ENCODE data around the gene CPLANE1.
A peak's percentile ranks its signal among the peaks of the same experiment; 100 is the strongest.
"Not testable (repeated sequence)": the region's sequence is repeated elsewhere in the genome, so short reads cannot be mapped to it uniquely, and the experiment has no call there.

CPLANE1 gene

DNA sequence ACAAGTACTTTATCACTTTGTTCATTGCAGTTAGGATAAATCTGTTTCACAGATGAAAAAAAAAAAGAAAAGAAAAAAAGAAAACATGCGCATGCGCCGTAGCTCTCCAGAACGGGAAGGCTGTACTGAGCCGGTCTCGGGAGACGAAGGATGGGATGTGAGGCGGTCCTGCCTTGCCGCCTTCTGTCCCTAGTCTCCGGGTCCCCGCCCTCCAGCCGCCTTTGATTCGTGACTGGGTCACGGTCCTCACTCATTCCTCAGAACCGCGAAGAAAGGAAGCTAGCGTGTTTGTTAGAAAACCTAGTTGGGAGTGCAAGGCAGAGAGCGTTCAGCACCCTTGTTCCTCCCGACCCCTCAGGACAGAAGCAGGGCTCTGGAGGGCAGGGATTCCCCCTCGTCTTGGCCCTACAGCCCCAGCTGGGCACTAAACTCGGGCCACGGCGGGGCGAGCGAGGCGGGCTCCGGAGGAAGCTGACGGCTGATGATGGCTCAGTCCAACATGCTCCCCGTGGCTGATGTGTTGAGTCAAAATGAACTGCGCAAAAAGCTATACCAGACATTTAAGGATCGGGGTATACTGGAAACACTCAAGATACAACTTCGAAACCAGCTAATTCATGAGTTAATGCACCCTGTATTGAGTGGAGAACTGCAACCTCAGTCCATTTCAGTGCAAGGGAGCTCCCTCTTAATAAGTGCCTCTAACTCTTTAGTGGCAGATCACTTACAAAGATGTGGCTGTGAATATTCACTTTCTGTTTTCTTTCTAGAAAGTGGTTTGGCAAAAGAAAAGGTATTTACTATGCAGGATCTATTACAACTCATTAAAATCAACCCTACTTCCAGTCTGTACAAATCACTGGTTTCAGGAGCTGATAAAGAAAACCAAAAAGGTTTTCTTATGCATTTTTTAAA is 40.0 kb downstream of the CPLANE1 start:
- DNase-seq = peak in 3 of 4 experiments; percentile 32 to 52 (median 45)

DNA sequence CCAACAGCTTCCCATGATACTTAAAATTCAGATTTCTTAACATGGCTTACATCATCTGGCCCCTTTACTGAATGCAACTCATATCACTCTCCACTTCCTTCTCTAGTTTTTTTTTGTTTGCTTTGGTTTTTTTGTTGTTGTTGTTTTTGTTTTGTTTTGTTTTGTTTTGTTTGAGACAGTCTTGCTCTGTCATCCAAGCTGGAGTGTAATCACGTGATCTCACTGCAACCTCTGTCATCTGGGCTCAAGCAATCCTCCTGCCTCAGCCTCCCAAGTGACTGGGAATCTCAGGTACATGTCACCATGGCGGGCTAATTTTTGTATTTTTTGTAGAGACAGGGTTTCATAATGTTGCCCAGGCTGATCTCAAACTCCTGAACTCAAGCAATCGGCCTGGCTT is 41.4 kb downstream of the CPLANE1 start:
- peak in 2 of 4 experiments; percentile 8 to 26 for DNase-seq

DNA sequence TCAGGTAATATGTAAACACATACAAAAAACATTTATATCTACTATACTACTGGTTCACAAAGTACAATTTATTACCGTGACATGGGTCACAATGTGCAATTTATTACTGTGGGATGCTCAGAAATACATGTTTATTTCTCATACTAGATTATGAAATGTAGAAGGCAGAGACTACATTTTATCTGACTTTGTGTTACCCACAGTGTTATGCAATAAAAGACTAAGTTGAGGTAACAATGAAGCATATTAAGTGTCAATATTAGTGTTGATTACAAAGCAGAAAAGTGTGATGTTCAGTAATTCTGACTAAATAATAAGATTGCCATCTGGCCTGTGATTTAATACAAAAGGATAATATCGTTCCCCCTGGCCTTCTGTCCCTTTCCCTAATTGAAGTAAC is 42.4 kb downstream of the CPLANE1 start:
- peak in 2 of 4 experiments; percentile 15 to 26 for DNase-seq

DNA sequence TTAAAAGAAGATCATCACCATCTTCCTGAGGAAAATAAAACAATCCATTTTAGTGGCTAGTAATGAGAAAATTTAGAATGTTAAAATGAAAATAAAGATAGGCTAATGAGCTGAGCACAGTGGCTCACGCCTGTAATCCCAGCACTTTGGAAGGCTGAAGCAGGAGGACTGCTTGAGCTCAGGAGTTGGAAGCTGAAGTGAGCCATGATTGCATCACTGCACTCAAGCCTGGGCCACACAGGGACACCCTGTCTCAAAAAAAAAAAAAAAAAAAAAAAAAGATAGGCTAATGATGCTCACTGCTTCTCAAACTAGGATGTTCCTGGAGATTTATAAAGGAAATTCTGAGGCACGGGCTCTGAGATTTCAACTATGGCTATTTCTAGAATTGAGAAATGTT is 50.3 kb downstream of the CPLANE1 start:
- no peak for DNase-seq

DNA sequence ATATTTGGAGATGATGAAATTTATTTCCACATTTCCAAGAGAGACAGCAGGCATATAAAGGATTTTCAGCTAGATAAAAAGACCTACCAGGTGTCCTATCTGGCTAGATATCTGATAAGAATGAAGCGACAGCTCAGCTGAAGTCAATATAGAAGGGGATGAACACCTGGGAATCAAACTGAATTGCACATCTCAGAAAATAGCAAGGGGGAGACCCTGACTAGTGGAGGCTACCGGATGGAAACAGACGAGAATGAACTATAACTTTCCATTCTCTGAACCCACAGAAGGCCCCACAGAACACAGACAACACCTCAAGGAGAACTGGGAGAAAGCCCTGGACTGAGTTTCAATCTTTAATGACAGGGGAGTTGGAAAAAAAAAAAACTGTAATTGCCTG is 51.1 kb downstream of the CPLANE1 start:
- no peak for DNase-seq

DNA sequence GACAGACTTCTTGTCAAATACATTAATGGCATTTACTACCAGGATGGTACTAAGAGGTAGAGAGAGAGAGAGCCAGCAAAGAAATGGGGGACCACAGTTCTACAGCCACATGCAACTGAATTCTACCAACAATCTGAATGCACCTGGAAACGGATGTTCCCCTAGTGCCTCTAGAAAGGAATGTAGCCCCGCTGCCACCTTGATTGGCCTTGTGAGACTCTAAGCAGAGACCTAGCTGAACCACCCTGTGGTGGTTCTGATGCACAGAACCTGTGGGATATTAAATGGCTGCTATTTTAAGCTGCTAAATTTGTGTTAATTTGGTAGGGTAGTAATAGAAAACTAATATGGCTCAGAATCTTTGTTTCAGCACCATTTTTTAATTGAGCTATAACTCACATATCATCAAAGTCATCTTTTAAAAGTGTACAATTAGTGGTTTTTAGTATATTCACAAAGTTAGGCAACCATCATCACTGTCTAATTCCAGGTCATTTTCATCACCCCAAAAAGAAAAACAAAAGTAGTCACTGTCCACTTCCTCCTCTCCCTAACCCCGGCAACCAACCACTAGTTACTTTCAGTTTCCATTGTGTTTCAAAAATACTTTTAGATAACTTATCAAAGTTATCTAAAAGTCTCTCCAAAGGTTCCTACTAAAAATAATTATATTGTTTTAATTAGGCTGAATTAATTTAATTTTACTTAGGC is 51.7 kb downstream of the CPLANE1 start:
- peak; percentile 14 to 58 (median 30) for DNase-seq

DNA sequence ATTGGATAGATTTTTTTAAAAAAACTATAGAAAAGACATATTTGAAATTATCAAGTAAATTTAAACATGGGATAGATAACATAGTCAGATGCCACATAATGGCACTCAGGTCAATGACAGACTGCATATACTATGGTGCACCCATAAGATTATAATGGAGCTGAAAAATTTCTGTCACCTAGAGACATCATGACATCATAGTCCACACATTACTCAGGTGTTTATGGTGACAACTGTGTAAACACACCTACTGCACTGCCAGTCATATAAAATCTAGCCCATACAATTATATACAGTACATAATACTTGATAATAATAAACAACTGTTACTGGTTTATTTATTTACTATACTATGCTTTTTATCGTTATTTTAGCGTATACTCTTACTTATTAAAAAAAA is 58.6 kb downstream of the CPLANE1 start:
- DNase-seq = no peak

DNA sequence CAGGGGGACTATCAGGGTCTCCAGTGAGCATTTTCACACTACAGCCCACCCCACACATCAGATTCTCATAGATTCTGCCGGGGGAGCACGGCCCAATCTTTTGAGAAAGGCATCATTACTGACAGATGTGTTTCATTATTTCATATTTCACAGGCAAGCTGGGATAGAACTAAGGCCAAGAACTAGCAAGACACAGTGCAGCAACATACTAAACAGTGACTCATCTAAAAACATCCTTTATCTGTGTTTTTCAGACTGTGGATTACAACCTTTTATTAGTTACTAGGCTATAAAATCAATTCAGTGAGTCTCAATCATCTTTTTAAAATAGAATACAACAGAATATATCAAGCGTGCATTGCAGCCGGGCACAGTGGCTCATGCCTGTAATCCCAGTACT is 59.8 kb downstream of the CPLANE1 start:
- DNase-seq = no peak

DNA sequence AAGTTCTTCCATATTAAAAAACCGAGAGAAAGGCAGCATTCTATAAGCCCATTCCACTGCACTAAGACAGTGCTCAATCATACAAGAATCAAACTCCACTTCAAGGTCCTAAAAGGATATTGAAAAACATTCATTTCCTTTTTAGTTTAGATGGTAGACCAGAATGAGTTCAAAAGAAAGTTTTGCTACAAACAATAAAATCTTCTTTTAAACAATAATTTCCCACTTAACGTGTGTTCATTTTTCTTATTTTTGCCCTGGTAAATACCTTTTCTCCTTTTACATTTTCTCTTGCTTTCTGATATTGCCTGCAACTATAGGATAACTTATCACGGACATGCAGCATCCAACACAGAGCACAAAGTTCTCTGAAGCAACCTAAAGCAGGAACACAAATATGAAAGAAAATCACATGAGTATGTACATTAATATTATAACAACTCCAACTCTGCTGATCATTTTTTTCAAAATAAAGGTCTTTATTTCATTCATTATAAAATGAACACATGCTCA is 61.7 kb downstream of the CPLANE1 start:
- no peak for DNase-seq

DNA sequence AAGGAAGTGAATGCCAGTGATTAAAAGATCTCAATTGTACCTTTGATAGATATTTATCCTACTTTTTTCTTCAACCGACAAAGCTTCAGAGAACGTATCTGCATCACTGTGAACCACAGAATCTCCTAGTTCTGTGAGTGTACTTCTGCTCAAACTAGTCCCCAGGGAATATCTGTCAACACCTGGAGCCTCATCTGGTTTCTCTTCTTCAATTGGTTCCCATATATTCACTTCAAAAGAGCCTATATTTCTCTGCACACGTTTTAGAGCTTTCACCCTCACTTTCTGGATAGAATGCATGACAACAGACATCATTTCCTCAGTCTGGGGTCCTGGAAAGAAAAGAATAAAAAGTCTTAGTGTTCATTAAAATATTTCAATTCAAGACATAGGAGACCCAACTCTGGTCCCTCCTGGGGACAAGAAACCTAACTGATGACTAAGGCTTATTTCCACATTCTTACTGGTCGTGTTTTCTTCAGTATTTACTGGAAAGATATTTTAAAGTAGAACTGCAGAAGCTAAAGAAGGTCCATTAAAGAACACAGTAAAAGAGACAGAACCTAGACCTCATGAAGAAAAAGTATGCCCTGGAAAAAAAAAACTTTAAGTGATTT is 64.3 kb downstream of the CPLANE1 start:
- no peak for DNase-seq

DNA sequence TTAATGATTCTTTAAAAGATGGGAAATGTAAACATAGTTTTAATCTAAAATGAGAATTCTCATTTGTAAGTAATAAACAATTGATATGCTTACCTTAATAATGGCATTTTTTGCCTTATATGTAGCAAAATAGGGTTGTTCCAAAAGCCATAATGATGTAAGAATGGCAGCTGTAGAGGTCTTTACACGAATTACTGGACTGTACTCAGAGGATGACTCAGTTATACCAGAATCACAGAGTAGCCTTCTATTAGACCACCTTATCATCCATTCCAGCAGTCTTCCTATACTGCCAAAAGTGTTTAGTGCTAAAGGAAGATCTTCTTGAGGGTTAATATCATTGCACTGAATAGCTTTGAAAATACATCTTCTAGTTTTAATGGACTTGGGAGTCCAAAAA is 66.5 kb downstream of the CPLANE1 start:
- DNase-seq = no peak

DNA sequence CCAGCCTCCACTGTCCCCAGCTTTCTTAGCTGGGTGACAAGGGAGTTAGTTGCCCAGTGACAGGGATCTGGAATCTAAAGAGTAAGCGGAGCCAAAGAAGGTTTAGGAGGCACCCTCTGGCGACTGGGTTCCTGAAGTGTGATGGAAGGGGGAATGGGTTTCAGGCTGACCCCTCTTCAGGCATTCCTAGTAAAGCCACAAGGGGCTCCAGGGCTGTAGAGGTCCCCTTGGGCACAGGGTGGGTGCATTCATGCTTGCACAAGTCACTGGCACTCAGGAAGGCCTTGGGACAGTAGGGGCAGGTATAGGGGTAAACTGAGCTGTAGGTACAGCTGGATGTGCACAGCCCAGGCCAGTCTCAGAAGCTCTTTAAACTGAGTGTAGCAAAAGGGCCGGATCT is 74.2 kb downstream of the CPLANE1 start:
- DNase-seq = no peak

DNA sequence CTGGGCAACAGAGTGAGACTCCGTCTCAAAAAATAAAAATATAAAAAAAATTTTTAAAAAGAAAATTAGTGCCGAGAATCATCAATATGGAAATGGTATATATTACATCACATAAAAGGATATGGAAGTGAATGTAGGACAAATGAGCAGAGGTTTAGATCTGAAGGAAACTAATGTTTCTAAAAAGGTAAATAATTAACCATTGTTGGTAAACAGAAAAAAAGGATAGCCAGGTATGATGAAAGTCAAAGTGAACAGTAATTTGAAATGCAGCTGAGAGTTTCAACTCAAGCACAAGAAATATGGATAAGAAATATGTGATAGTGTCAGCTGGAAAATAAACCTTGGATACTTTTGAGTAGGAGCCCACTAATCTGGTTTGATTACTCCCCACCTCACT is 76.2 kb downstream of the CPLANE1 start:
- DNase-seq = no peak

DNA sequence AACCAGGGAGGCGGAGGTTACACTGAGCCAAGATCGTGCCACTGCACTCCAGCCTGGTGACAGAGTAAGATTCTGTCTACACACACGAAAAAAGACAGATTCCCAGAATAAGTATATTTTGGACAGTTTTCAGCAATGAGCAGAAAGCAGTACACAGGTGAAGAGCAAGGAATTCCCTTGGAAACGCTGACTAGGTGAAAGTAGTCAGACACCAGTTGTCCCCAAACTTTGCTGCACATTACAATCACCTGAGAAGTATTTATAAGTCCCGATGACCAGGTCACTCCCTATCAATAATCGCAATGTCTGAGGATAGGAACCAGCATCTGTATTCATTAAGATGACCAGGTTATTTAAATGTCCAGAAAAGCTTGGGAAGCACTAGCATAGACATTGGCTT is 78.3 kb downstream of the CPLANE1 start:
- DNase-seq = no peak

DNA sequence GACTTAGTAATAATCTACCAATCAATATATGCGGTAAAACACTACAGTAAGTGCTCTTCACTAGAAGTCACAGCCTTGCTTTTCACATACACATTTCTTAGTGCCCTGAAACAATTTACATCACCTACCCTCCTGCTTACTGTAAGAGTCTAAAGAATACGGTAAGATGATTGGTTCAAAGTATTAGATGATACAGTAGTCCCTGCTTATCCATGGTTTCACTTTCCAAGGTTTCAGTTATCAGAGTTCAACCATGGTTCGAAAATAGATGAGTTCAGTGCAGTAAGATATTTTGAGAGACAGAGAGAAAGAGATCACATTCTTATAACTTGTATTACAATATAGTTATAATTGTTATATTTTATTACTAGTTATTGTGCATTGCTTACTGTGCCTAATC is 83.0 kb downstream of the CPLANE1 start:
- DNase-seq = no peak

DNA sequence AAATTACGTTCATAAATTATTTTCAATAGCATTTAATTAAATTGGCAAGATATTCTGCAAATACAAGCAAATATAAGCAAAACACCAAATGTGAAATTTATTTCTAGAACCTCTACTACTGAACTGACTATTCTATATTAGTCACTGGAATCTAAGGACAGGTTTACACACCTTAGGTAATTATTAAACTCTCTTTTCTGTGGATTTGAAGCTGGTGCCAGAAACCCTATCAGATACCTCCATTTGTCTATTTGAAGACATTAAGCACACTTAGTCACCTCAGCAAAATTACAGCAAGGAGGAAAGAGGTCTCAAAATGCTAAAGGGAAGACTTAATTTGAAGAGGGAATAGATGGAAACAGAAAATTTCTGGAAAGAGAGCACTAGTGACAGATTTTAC is 83.4 kb downstream of the CPLANE1 start:
- no peak for DNase-seq

DNA sequence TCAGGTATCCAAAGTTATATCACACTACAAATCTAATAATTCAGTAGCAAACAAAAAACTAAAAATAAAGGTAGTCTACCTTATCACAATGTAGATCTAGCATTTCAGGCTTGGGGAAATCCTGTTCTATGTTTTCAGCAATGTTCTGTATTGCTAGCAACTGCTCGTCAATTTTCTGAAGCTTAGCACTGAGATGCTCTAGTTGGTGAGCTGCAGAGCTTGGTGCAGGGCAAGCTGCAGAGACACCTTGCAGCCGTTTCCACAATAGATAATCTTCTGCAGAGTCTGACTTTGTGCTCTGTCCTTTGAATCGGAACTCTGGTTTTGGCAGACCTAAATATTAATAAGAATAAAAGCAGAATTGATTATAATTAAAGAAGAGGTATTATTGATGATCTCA is 95.5 kb downstream of the CPLANE1 start:
- DNase-seq = no peak

DNA sequence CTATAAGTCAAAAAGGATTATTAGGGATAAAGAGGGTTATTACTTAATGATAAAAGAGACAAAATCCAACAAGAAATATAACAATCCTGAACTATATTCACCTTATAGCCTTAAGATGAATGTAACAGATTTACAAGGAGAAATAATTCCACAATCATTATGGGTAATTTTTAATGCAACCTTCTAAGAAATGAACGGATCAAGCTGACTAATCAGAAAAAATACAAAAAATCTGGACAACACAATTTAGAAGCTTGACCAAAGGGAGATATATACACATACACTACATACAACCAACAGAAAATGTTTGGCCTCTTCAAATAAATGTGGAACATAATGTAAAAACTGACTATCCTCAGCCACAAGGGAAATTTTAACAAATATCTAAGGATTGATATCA is 102.3 kb downstream of the CPLANE1 start:
- DNase-seq = no peak

DNA sequence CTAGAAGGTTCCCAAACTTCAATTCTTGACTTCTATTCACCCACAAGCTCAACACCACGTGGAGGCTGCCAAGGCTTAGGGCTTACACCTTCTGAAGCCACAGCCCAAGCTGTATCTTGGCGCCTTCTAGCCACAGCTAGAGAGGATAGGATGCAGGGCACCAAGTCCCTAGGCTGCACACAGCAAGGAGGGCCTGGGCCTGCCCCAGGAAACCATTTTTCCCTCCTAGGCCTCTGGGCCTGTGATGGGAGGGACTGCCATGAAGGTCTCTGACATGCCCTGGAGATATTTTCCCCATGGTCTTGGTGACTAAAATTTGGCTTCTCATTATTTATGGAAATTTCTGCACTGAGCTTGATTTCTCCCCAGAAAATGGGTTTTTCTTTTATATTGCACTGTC is 112.5 kb downstream of the CPLANE1 start:
- no peak for DNase-seq

DNA sequence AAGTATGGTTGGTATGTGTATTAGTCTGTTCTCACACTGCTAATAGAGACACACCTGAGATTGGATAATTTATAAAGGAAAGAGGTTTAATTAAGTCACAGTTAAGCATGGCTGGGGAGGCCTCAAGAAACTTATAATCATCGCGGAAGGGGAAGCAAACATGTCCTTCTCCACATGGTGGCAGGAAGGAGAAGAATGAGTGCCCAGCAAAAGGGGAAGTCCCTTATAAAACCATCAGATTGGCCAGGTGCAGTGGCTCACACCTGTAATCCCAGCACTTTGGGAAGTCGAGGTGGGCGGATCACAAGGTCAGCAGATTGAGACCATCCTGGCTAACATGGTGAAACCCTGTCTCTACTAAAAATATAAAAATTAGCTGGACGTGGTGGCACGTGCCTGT is 113.9 kb downstream of the CPLANE1 start:
- DNase-seq = not testable (repeated sequence)

DNA sequence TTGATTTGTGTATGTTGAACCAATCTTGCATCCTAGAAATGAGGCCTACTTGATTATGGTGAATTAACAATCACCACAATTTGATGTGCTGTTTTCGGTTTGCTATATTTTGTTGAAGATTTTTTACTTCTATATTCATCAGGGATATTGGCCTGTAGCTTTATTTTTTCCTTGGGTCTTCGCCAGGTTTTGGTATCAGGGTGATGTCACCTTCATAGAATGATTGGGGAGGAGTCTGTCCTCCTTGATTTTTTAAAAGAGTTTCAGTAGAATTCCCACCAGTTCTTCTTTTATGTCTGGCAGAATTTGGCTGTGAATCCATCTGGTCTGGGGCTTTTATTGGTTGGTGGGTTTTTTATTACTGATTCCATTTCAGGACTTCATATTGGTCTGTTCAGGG is 115.2 kb downstream of the CPLANE1 start:
- DNase-seq = no peak

DNA sequence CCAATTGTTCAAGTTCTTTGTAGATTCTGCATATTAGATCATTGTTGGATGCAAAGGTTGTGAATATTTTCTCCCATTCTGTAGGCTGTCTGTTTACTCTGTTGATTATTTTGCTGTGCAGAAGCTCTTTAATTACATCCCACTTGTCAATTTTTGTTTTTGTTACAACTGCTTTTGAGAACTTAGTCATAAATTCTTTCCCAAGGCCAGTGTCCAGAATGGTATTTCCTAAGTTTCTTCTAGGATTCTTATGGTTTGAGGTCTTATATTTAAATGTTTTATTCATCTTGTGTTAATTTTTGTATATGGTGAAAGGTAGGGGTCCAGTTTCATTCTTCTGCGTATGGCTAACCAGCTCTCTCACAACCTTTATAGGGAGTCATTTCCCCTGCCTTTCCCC is 116.5 kb downstream of the CPLANE1 start:
- no peak for DNase-seq

DNA sequence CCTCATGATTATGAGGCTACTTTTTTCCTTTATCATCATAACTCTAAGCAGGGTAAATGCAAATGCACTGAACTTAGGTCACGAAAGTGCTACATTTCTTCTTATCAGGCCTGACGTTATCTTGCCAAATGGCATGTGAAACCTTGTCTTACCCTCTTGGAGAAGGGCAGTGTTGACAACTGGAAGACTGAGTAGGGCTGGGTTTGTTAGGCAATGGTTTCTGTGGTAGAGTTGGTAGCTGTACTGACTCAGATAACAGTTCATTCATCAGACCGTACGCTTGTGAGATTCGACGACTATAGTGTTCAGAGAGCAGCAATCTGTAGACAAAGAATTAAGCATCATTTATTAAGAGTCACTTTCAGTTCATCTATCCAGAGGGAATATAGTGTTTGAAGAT is 127.7 kb downstream of the CPLANE1 start:
- DNase-seq = no peak

Measured in suppressor macrophage (primary cell).